Parathyroid adenoma (tissue), 2 donors: ENCODE data around the gene KRTAP6-2.

Experiments
- H2AFZ ChIP-seq: fragments of 300-600 bp; sonication (generic); one replicate; pipeline ENCODE4 v1.7.0; 2017; ENCODE audit warnings: antibody characterized with exemption, mild to moderate bottlenecking
- H3K27ac ChIP-seq: fragments of 300-600 bp; sonication (generic); one replicate; pipeline ENCODE4 v1.7.0; 2017
- H3K27me3 ChIP-seq: fragments of 300-600 bp; sonication (generic); one replicate; pipeline ENCODE4 v1.7.0; 2017; ENCODE audit warnings: low read length; ENCODE audit not compliant: control insufficient read depth, insufficient read depth
- H3K36me3 ChIP-seq: fragments of 300-600 bp; sonication (generic); one replicate; pipeline ENCODE4 v1.7.0; 2017; ENCODE audit warnings: low read length; ENCODE audit not compliant: control insufficient read depth, insufficient read depth
- H3K4me1 ChIP-seq: fragments of 300-600 bp; sonication (generic); one replicate; pipeline ENCODE4 v1.7.0; 2017; ENCODE audit warnings: control low read depth
- H3K4me2 ChIP-seq: fragments of 300-600 bp; sonication (generic); one replicate; pipeline ENCODE4 v1.7.0; 2017; ENCODE audit warnings: low read length
- H3K4me3 ChIP-seq: fragments of 300-600 bp; sonication (generic); one replicate; pipeline ENCODE4 v1.7.0; 2017; ENCODE audit warnings: low read depth, low read length
- H3K79me2 ChIP-seq: fragments of 300-600 bp; sonication (generic); one replicate; pipeline ENCODE4 v1.7.0; 2017; ENCODE audit warnings: control low read depth
- H3K9ac ChIP-seq: fragments of 300-600 bp; sonication (generic); one replicate; pipeline ENCODE4 v1.7.0; 2017; ENCODE audit warnings: mild to moderate bottlenecking
- H3K9me3 ChIP-seq: fragments of 300-600 bp; sonication (generic); one replicate; pipeline ENCODE4 v1.7.0; 2017; ENCODE audit warnings: low read length; ENCODE audit not compliant: control insufficient read depth
- CTCF ChIP-seq: fragments of 300-600 bp; sonication (generic); IDR thresholded peaks from one replicate; pipeline ENCODE4 v1.7.0; 2017; ENCODE audit warnings: antibody characterized with exemption, mild to moderate bottlenecking
- donor health status: primary hyperparathyroidism.

The KRTAP6-2 gene

GRCh38 chr21:30629200-30629599, 30.5 kb upstream of the KRTAP6-2 start:
- Histone ChIP-seq H3K9ac (no peak overlapping the region), H2AFZ (no peak overlapping the region), H3K27ac (no peak overlapping the region), H3K27me3 (no peaks in the 10 kb centered on the region), H3K4me2 (no peak overlapping the region), H3K4me1 (no peaks in the 10 kb centered on the region), H3K9me3 (no peaks in the 10 kb centered on the region), H3K4me3 (no peak overlapping the region), H3K79me2 (no peaks in the 10 kb centered on the region), H3K36me3 (no peaks in the 10 kb centered on the region)
- no peak for TF ChIP-seq CTCF

- Histone ChIP-seq H3K4me3 (no peak overlapping the region), H3K4me1 (no peaks in the 10 kb centered on the region), H3K4me2 (no peak overlapping the region), H3K9ac (no peak overlapping the region), H3K79me2 (no peaks in the 10 kb centered on the region), H2AFZ (no peak overlapping the region), H3K27ac (no peak overlapping the region), H3K27me3 (no peaks in the 10 kb centered on the region), H3K9me3 (no peaks in the 10 kb centered on the region), H3K36me3 (no peaks in the 10 kb centered on the region)
- no peak for TF ChIP-seq CTCF
Measured at GRCh38 chr21:30628109-30628508, 29.4 kb upstream of the KRTAP6-2 start.

DNA sequence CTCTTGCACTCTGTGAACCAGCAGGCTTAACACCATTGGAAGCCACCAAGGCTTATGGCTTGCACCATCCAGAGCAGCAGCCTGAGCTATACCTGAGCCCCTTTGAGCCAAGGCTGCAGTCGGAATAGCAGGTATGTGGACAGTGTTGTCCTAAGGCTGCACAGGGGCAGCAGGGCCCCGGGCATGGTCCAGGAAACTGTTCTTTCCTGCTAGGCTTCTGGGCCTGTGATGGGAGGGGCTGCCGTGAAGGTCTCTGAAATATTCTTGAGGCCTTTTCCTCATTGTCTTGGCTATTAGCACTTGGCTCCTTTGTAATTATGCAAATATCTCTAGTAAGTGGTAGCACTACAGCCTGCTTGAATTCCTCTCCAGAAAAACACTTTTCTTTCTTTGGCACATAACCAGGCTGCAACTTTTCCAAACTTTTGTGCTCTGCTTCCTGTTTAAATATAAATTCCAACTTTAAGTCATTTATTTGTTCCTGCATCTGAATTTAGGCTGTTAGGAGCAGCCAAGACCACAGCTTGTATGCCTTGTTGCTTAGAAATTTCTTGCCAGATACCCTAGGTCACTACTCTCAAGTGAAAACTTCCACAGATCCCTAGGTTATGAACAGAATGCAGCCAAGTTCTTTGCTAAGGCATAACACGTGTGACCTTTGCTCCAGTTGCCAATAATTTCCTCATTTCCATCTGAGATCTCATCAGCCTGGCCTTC, 26.9 kb upstream of the KRTAP6-2 start:
- no peak overlapping the region for H3K4me2 ChIP-seq
- H3K36me3 ChIP-seq = no peaks in the 10 kb centered on the region
- H3K79me2 ChIP-seq = no peaks in the 10 kb centered on the region
- no peak overlapping the region for H3K9ac ChIP-seq
- H2AFZ ChIP-seq = no peak overlapping the region
- no peak overlapping the region for H3K4me3 ChIP-seq
- no peak overlapping the region for H3K27ac ChIP-seq
- no peak for TF ChIP-seq CTCF
- no peaks in the 10 kb centered on the region for H3K27me3 ChIP-seq
- no peaks in the 10 kb centered on the region for H3K4me1 ChIP-seq
- no peaks in the 10 kb centered on the region for H3K9me3 ChIP-seq

GRCh38 chr21:30623362-30623761, 24.7 kb upstream of the KRTAP6-2 start:
- Histone ChIP-seq H3K9me3 (no peaks in the 10 kb centered on the region), H3K9ac (no peak overlapping the region), H3K27ac (no peak overlapping the region), H3K27me3 (no peaks in the 10 kb centered on the region), H3K36me3 (no peaks in the 10 kb centered on the region), H3K4me2 (no peak overlapping the region), H2AFZ (no peak overlapping the region), H3K79me2 (no peaks in the 10 kb centered on the region), H3K4me1 (no peaks in the 10 kb centered on the region), H3K4me3 (no peak overlapping the region)
- no peak for TF ChIP-seq CTCF

GRCh38 chr21:30620522-30620921, 21.8 kb upstream of the KRTAP6-2 start, which contains the start of gene KRTAP20-4:
Gene KRTAP20-4 (plus strand): TSS chr21:30620627.
- no peak within 1 kb of the TSS for H3K4me2 ChIP-seq

More at GRCh38 chr21:30620522-30620921, 21.8 kb upstream of the KRTAP6-2 start, which contains the start of gene KRTAP20-4:
- no peak for TF ChIP-seq CTCF
- Histone ChIP-seq H2AFZ (no peak within 1 kb of the TSS), H3K36me3 (no peaks in the 10 kb centered on the region), H3K27ac (no peak within 1 kb of the TSS), H3K4me1 (no peaks in the 10 kb centered on the region), H3K79me2 (no peaks in the 10 kb centered on the region), H3K9ac (no peak within 1 kb of the TSS), H3K27me3 (no peaks in the 10 kb centered on the region), H3K9me3 (no peaks in the 10 kb centered on the region), H3K4me3 (no peak within 1 kb of the TSS)
